HG03175 (cell line): Measurements from ENCODE around the gene ZEB2.

Source experiments
- ATAC-seq: cut with Tn5 transposase; IDR thresholded peaks from one replicate; pipeline ENCODE4 v1.9.1; 2021; ENCODE audit warnings: mild to moderate bottlenecking, moderate library complexity; ENCODE audit not compliant: unreplicated experiment

Gene ZEB2

GRCh38 chr2:144519934-144520731 is at the start of gene ZEB2:
Gene ZEB2, minus strand, starts transcription at chr2:144520119. Its CDS starts 2,769 bp downstream, at chr2:144517350.
- no peak for ATAC-seq

GRCh38 chr2:144567745-144568144 is 47.8 kb upstream of the ZEB2 start:
- no peak for ATAC-seq

GRCh38 chr2:144566448-144566847 is 46.5 kb upstream of the ZEB2 start:
- ATAC-seq: no peak

- no peak for ATAC-seq
Measured at GRCh38 chr2:144560251-144560650, 40.3 kb upstream of the ZEB2 start.

- no peak for ATAC-seq
Measured at GRCh38 chr2:144559681-144560080, 39.8 kb upstream of the ZEB2 start.

- ATAC-seq: no peak
Measured at GRCh38 chr2:144559242-144559641, 39.3 kb upstream of the ZEB2 start.

GRCh38 chr2:144554492-144555210 is 34.7 kb upstream of the ZEB2 start:
- no peak for ATAC-seq

- no peak for ATAC-seq
Measured at GRCh38 chr2:144553379-144553778, 33.5 kb upstream of the ZEB2 start.

GRCh38 chr2:144552821-144553220 is 32.9 kb upstream of the ZEB2 start:
- no peak for ATAC-seq

- no peak for ATAC-seq
Measured at GRCh38 chr2:144550911-144551310, 31.0 kb upstream of the ZEB2 start.

GRCh38 chr2:144550084-144550483 is 30.2 kb upstream of the ZEB2 start:
- no peak for ATAC-seq

GRCh38 chr2:144548532-144549191 is 28.7 kb upstream of the ZEB2 start:
- ATAC-seq: peak; percentile 85

- ATAC-seq: no peak
Measured at GRCh38 chr2:144548088-144548487, 28.2 kb upstream of the ZEB2 start.

GRCh38 chr2:144547494-144547893 is 27.6 kb upstream of the ZEB2 start:
- no peak for ATAC-seq

GRCh38 chr2:144546933-144547332 is 27.0 kb upstream of the ZEB2 start:
- ATAC-seq: no peak

- no peak for ATAC-seq
Measured at GRCh38 chr2:144545787-144546186, 25.9 kb upstream of the ZEB2 start.

- no peak for ATAC-seq
Measured at GRCh38 chr2:144544053-144544452, 24.1 kb upstream of the ZEB2 start.

- no peak for ATAC-seq
Measured at GRCh38 chr2:144541396-144541795, 21.5 kb upstream of the ZEB2 start.

GRCh38 chr2:144539289-144539782 is 19.4 kb upstream of the ZEB2 start:
- ATAC-seq: no peak

GRCh38 chr2:144535300-144535699 is 15.4 kb upstream of the ZEB2 start:
- no peak for ATAC-seq

- no peak for ATAC-seq
Measured at GRCh38 chr2:144533221-144533620, 13.3 kb upstream of the ZEB2 start.

- ATAC-seq: no peak
Measured at GRCh38 chr2:144530596-144530995, 10.7 kb upstream of the ZEB2 start.
